ENCODE data around the gene GATA2.

The GATA2 gene

GRCh38 chr3:128455116-128455515, 37.9 kb downstream of the GATA2 start:
- no peak for DNase-seq

DNA sequence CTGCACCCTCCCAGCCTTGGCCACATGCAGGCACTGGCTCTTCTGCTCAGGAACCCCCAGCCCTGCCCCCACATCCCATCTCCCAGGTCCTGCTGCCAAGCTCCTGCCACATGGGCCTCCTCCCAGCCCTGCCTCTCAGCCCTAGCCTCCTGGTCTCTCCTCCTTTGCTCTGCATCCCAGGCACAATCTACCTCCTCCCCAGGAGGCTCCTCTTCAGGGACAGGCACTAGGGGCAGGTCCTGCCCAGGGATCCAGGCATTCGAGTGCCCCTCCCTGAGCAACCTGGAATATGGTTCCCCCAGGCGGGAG, 38.7 kb downstream of the GATA2 start:
- no peak for DNase-seq

DNA sequence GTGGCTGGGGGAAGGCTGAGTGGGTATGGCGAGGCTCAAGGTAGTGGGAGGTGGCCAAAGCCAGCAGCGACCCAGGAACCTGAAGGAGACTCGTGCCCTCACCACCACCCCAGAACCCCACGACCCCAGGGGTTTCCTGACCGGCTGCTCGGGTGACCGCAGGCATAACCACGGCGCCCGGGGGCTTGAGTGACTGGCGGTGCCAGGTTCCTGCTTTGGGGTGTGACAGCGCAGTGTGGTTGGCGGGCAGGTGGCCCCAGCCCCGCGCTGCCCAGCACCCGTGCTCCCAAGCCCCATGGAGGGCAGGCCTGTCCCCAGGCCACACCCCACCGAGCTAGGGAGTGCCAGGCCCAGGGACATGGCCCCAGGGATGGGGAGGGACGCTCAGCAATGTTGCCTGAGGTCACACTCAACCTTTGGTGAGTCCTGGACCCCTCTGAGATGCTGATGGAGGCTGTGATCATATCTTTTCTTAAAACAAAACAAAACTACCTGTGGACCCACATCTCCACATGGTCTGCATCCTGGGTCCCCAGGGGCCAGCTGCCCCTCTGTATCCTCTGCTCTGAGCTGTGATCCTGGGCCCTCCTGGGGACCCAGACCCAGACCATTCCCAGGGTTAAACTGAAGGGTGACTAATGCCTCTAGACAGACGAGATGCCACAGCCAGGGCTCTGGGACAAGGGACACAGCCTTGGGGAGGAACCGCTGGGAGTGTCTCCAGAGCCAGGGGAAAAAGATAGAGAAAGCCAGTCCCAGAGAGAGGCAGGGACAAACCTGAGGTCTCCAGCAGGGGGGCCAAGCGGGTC, 39.3 kb downstream of the GATA2 start:
- no peak for DNase-seq

DNA sequence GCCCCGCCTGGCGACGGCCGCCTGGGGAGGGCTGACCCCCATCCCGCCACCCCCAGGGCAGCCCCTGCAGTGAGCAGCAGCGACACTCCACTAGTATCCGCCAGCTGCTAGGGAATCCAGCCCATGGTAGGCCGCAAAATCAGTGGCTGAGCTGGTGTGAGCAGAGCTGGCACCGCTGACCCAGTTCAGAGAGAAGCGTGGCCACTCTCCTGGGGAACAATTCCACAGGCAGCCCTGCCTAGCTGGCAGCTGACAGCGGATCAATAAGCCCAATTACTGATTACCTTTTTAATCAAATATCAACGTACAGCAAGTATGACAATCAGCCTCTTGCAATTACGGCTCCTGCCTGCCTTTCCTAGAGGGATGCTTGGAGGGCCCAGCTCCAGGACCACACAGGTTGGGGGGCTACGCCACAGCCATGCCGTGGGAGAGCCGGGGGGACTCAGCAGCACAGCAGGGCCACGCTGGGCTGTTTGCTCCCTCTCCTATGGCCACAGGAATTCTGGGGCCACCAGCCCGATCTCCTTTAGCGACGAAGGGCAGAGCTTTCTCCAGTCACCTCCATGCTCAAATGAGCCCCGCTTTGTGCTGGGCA, 40.2 kb downstream of the GATA2 start:
- no peak for DNase-seq

DNA sequence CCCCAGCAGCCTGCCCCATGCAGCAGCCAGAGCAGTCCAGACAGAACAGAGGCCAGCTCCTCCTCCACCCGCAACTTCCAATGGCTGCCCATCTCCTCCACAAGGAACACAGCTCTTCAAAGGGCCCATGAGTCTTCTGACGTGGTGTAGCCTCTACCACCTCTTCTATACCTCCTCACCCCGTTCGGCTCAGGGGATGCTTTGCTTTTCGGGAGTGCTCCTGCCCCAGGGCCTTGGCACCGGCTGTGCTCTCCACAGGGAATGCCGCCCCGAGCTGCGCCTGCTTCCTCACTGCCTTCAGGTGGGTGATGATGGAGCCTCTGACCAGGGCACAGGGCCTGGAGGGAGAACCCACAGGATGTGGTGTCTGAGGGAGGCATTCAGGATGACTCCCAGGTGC, 40.9 kb downstream of the GATA2 start:
- DNase-seq, result no peak

- DNase-seq, result no peak
These were observed 43.8 kb downstream of the GATA2 start for GRCh38 chr3:128449111-128449638.

GRCh38 chr3:128448491-128448890, 44.5 kb downstream of the GATA2 start:
- DNase-seq, result no peak

GRCh38 chr3:128447561-128448013, 45.4 kb downstream of the GATA2 start:
- no peak for DNase-seq

GRCh38 chr3:128446821-128447220, 46.2 kb downstream of the GATA2 start:
- DNase-seq, result no peak

- DNase-seq, result no peak
These were observed 47.6 kb downstream of the GATA2 start for GRCh38 chr3:128445357-128445756.

DNA sequence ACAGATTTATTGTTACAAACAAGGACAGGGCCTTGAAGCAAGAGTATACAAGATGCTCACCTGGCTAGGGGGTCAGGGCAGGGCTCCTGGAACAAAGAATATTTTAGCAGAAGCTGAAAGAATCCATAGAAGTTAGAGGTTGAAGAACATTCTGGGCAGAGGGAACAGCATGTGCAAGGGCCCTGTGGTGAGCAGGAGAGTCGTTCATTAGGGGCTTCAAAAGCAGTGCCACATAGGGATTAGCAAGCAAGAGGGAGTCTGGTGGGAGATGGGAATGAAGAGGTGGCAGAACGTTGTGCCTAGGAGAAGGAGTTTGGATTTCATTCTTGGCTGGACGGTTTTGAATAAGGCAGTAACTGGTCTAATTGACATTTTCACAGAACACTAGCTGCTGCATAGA, 49.2 kb downstream of the GATA2 start:
- no peak for DNase-seq

GRCh38 chr3:128442949-128443348, 50.1 kb downstream of the GATA2 start:
- DNase-seq, result no peak

- no peak for DNase-seq
These were observed 50.9 kb downstream of the GATA2 start for GRCh38 chr3:128442070-128442469.

GRCh38 chr3:128439226-128439625, 53.8 kb downstream of the GATA2 start:
- no peak for DNase-seq

- DNase-seq, result no peak
These were observed 54.4 kb downstream of the GATA2 start for GRCh38 chr3:128438488-128439072.

DNA sequence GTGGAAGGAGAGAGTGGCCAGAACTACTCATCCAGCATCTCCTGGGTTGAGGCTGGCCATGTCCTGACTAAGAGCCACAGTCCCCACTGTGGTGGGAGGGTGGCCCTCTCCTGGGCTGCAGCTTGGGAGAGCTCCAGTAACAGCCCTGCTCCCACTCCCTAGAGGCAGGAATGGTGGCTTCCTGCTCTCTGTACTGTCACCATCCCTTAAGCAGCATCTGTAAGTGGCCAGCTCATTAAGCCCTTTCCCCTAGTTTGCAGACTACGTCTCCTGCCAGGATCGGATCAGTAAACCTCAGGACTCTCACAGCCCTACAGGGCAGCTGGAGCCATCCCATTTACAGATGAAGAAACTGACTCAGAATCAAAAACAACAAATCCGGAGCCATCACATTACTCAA, 56.8 kb downstream of the GATA2 start:
- no peak for DNase-seq

- no peak for DNase-seq
These were observed 57.4 kb downstream of the GATA2 start for GRCh38 chr3:128435561-128435960.

DNA sequence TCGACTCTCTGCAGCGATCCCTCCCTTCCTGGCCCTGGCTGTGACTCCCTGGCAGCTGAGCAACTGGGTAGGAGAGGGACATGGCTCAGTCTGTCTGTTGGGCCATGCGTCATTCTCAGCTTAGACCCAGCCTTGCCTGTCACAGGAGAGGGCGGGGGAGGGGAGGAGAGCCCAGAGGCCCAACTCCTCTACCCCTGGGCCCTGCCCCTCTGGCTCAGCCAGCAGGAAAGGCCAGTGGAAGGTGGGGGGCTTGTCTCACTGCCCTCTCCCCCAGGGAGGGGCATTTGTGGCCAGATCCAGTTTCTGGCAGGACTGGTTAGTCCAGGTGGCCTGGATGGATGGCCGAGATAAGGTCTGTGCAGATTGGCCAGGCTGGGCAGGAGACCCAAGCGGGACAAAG, 57.9 kb downstream of the GATA2 start:
- no peak for DNase-seq

GRCh38 chr3:128434524-128434923, 58.5 kb downstream of the GATA2 start:
- DNase-seq, result no peak

DNA sequence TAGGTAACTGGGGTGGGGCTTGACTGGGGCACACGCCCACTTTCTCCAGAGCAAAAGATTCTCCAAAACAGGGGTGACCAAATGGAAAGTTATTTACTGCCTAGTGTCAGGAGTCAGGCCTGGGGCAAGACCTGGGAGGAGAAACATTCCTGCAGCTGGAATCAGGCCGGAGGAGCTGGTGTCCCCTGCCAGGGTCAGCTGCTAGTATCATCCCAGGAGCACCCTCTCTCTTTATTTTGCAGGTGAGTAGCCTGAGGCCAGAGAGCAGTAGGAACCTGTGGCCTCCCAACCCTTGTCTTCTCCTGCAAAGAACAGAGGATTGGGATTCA, 59.2 kb downstream of the GATA2 start:
- DNase-seq, result no peak

- DNase-seq, result peak; percentile 31
These were observed 59.8 kb downstream of the GATA2 start for GRCh38 chr3:128432971-128433836.

DNA sequence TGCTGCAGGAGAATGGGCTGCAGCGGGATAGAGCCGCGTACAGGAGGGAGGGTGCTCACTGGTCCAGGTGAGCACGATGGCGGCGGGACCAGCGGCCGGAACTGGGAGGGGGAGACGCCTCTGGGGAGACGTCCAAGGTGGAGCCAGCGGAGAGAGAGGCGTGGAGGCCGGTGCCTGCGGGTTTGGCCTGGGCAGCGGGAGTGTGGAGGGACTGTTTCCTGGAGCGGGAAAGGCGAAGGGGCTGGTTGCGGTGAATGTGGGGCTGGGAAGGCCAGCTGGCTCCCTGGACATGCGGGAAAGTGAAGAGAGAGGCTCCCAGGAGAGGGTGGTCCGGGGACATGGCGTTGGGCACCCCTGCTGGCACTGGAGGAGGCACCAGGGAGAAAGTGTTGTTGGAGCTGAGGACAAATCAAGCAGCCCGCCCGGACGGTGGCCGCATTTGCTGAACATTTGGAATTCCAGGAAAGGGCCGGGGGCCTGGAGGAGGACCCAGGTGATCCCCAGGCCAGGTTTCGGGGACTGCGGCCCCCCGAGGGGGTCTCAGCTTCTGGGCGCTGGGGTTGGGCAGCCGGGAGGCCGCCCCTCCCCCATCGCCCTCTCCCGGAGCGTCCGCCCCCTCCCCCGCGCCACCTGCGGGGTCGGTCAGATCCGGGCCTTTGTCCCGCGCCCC, 60.6 kb downstream of the GATA2 start:
- DNase-seq, result peak; percentile 70

DNA sequence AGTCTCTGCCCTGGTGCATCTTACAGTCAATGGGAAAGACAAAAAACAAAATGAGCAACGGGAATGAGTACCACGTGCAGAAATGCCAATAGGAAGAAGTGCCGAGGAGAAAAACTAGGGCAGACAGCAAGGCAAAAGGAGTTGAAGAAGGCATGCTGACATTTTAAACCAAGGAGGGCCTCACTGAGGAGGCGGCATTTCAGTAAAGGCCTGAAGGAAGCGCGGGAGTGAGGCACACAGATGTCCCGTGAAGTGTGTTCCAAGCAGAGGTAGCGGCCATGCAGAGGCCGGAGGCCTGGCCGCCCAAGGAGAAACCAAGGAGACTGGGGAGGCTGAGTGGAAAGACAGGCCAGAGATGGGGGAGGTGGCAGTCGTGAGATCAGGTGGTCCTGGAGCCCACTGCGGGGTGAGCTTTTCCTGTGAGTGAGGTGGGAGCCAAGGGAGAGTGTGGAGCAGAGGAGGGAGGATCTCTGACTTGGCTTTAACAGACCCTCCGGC, 61.1 kb downstream of the GATA2 start:
- no peak for DNase-seq
